B cell (primary cell): Measurements from ENCODE around the gene CDH13. TPM values are rescaled to one million over a fixed set of nuclear protein-coding genes. Genes with fewer than 3 reads are reported as not detected.

ENCODE experiments used
- ATAC-seq: fragments of 200-7000 bp; cut with Tn5 transposase; one replicate; pipeline ENCODE4 v1.10.0; 2021; ENCODE audit warnings: low read depth, mild to moderate bottlenecking, moderate number of reproducible peaks, moderate library complexity
- CTCF ChIA-PET: fragments of 350-600 bp; sonication (Branson Sonifier 250); formaldehyde crosslinking; loops from one replicate; lab custom pipeline; 2021; ENCODE audit warnings: antibody characterized with exemption, inconsistent platforms; lab: Charles Lee
- POLR2A ChIA-PET: fragments of 350-600 bp; sonication (Branson Sonifier 250); formaldehyde crosslinking; loops from one replicate; lab custom pipeline; 2021; ENCODE audit warnings: antibody characterized with exemption; lab: Charles Lee
- DNase-seq: peaks from one replicate; pipeline ENCODE4 v3.0.0; 2013
- H2AFZ ChIP-seq: 2 replicates; pipeline ENCODE4 v1.6.1; 2012; ENCODE audit warnings: mild to moderate bottlenecking, low read depth, low read length; ENCODE audit not compliant: insufficient read depth, poor library complexity, severe bottlenecking
- H3K27ac ChIP-seq, 2 donors: 1 replicate in 1 of 2; 2 replicates in 1 of 2; pipeline ENCODE4 v1.5.1; 2012 to 2013; ENCODE audit warnings: low read length in 2 of 2, mild to moderate bottlenecking in 2 of 2, moderate library complexity in 1 of 2
- H3K27me3 ChIP-seq, 4 experiments: fragments of 200-600 bp in 1 of 4; sonication (generic) in 1 of 4; replicated peaks in 1 of 4; 1 replicate in 2 of 4; 2 replicates in 2 of 4; pipeline versions ENCODE4 v1.6.1 to v1.7.0; 2013 to 2016; ENCODE audit warnings: low read length in 3 of 4, mild to moderate bottlenecking in 2 of 4, mixed read lengths in 1 of 4, moderate library complexity in 1 of 4; ENCODE audit not compliant: insufficient read depth in 4 of 4, control insufficient read depth in 3 of 4; ENCODE audit errors: control extremely low read depth in 1 of 4
- H3K36me3 ChIP-seq, 2 experiments: replicated peaks in 1 of 2; 1 replicate in 1 of 2; 2 replicates in 1 of 2; pipeline versions ENCODE4 v1.6.1 to v1.7.1; 2013; ENCODE audit warnings: low read length in 1 of 2; ENCODE audit not compliant: insufficient read depth in 2 of 2, control insufficient read depth in 1 of 2; ENCODE audit errors: control extremely low read depth in 1 of 2, extremely low read depth in 1 of 2
- H3K4me1 ChIP-seq, 2 donors: fragments of 200-600 bp in 1 of 2; sonication (generic) in 1 of 2; 1 replicate in 1 of 2; 2 replicates in 1 of 2; pipeline versions ENCODE4 v1.5.1 to v1.6.1; 2013 to 2017; ENCODE audit warnings: low read length in 2 of 2; ENCODE audit not compliant: control insufficient read depth in 2 of 2, insufficient read depth in 2 of 2
- H3K4me2 ChIP-seq: replicated peaks from 2 replicates; pipeline ENCODE3; 2012; ENCODE audit warnings: mild to moderate bottlenecking, low read depth, low read length; ENCODE audit not compliant: poor library complexity, severe bottlenecking
- H3K4me3 ChIP-seq, 5 experiments: fragments of 200-600 bp in 1 of 5; sonication (generic) in 1 of 5; 1 replicate in 3 of 5; 2 replicates in 2 of 5; pipeline versions ENCODE4 v1.5.1 to v1.7.0; 2011 to 2016; ENCODE audit warnings: low read length in 4 of 5, mild to moderate bottlenecking in 4 of 5, low read depth in 2 of 5, control low read depth in 1 of 5, moderate library complexity in 1 of 5; ENCODE audit not compliant: insufficient read depth in 1 of 5; ENCODE audit errors: control extremely low read depth in 1 of 5, extremely low read depth in 1 of 5
- H3K79me2 ChIP-seq: fragments of 200-600 bp; sonication (generic); one replicate; pipeline ENCODE4 v1.6.0; 2016; ENCODE audit warnings: low read length; ENCODE audit not compliant: control insufficient read depth, insufficient read depth
- H3K9ac ChIP-seq: fragments of 200-600 bp; sonication (generic); 2 replicates; pipeline ENCODE4 v1.6.1; 2017; ENCODE audit warnings: mild to moderate bottlenecking, low read length, moderate library complexity
- H3K9me3 ChIP-seq, 3 donors: one replicate each; pipeline versions ENCODE4 v1.6.1 to v1.7.1; 2013; ENCODE audit warnings: low read length in 2 of 3; ENCODE audit not compliant: control insufficient read depth in 2 of 3, insufficient read depth in 1 of 3; ENCODE audit errors: control extremely low read depth in 1 of 3
- H4K20me1 ChIP-seq: 2 replicates; pipeline ENCODE4 v1.6.0; 2012; ENCODE audit warnings: mild to moderate bottlenecking, low read length; ENCODE audit not compliant: insufficient read depth, control insufficient read depth, poor library complexity, severe bottlenecking
- H3K27ac Mint-ChIP-seq: one replicate; pipeline ENCODE4 v1.8.0; 2021; ENCODE audit warnings: mixed read lengths
- H3K27me3 Mint-ChIP-seq: one replicate; pipeline ENCODE4 v1.8.0; 2021; ENCODE audit warnings: mixed read lengths
- H3K4me1 Mint-ChIP-seq: one replicate; pipeline ENCODE4 v1.8.0; 2021; ENCODE audit warnings: mixed read lengths
- H3K4me3 Mint-ChIP-seq: one replicate; pipeline ENCODE4 v1.8.0; 2021; ENCODE audit warnings: mixed read lengths
- H3K9me3 Mint-ChIP-seq: one replicate; pipeline ENCODE4 v1.8.0; 2022; ENCODE audit warnings: mixed read lengths; ENCODE audit not compliant: insufficient read depth
- CTCF ChIP-seq: fragments of 200-600 bp; IDR thresholded peaks from one replicate; pipeline ENCODE4 v1.8.0; 2022; ENCODE audit warnings: antibody characterized with exemption, mild to moderate bottlenecking
- EZH2 ChIP-seq: IDR thresholded peaks from 2 replicates; pipeline ENCODE4 v1.6.1; 2012; ENCODE audit warnings: borderline replicate concordance, low read depth, mild to moderate bottlenecking, moderate library complexity, low read length; ENCODE audit not compliant: insufficient read depth, poor library complexity, severe bottlenecking
- WGBS: methylation state at CpG from one replicate; pipeline ENCODE4 v1.1.5; 2013; ENCODE audit warnings: missing lambda C conversion rate; ENCODE audit not compliant: insufficient coverage; 5-methylcytosine and 5-hydroxymethylcytosine counted together
- intact Hi-C: fragments of 100-400 bp; cut with micrococcal nuclease; formaldehyde crosslinking; loops from one replicate; pipeline ENCODE4 v1.10.0; 2022
- polyA plus RNA-seq: library from polyadenylated mRNA; depleted of rRNA; stranded (reverse); fragments of >200 nt; gene quantifications from 2 replicates; pipeline ENCODE4 v1.2.3, GENCODE V29; 2012
- total RNA-seq, 2 donors: library from RNA; stranded (reverse); fragments of 120-200 nt in 1 of 2; gene quantifications; 1 replicate in 1 of 2; 2 replicates in 1 of 2; pipeline versions ENCODE4 v1.2.3 to v1.2.4, GENCODE V29; 2013 to 2022

The CDH13 gene
- total and polyA plus RNA-seq, 2 donors (not counting 1 experiment from before 2014, with no cell fraction given): not detected

DNA sequence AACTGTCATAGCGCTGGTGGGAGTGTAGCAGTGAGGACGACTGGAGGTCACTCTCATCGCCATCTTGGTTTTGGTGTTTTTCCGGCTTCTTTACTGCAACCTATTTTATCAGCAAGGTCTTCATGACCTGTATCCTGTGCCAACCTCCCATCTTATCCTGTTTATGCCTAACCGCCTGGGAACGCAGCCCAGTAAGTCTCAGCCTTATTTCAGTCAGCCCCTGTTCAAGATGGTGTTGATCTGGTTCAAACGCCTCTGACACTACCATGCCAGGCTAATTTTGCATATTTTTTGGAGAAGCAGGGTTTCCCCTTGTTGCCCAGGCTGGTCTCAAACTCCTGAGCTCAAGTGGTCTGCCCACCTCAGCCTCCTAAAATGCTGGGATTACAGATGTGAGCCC lies 1001.2 kb downstream of the CDH13 start:
- H3K4me3 Mint-ChIP-seq: no peak overlapping the region
- Histone ChIP-seq H3K36me3 (no peaks in the 10 kb centered on the region), H3K9ac (no peak overlapping the region), H3K4me3 (no peak overlapping the region), H3K79me2 (no peaks in the 10 kb centered on the region), H4K20me1 (no peaks in the 10 kb centered on the region), H3K4me2 (no peak overlapping the region), H3K27me3 (no peaks in the 10 kb centered on the region), H3K9me3 (no peaks in the 10 kb centered on the region), H2AFZ (no peak overlapping the region), H3K27ac (no peak overlapping the region), H3K4me1 (no peaks in the 10 kb centered on the region)
- WGBS: 94% methylated on average over 7 of the region's 7 CpGs
- ATAC-seq (no peak), DNase-seq (no peak)
- H3K4me1 Mint-ChIP-seq: no peaks in the 10 kb centered on the region
- TF ChIP-seq CTCF (no peak), EZH2 (no peak)
- ChIA-PET POLR2A (no interaction called here), CTCF (no interaction called here)
- H3K27me3 Mint-ChIP-seq: peaks cover 7% of the 10 kb centered on the region
- intact Hi-C loops: no loop called here
- H3K27ac Mint-ChIP-seq: no peak overlapping the region
- H3K9me3 Mint-ChIP-seq: no peaks in the 10 kb centered on the region

GRCh38 chr16:83629426-83629825 lies 1002.7 kb downstream of the CDH13 start:
- Histone ChIP-seq H3K9me3 (no peaks in the 10 kb centered on the region), H3K4me1 (no peaks in the 10 kb centered on the region), H3K79me2 (no peaks in the 10 kb centered on the region), H3K4me2 (no peak overlapping the region), H3K27ac (no peak overlapping the region), H3K36me3 (no peaks in the 10 kb centered on the region), H3K4me3 (no peak overlapping the region), H4K20me1 (no peaks in the 10 kb centered on the region), H3K27me3 (no peaks in the 10 kb centered on the region), H3K9ac (no peak overlapping the region), H2AFZ (no peak overlapping the region)
- ATAC-seq (no peak), DNase-seq (no peak)
- TF ChIP-seq CTCF (no peak), EZH2 (no peak)
- intact Hi-C loops: no loop called here
- CTCF ChIA-PET: no interaction called here
- Mint-ChIP-seq H3K4me3 (no peak overlapping the region), H3K9me3 (no peaks in the 10 kb centered on the region), H3K27me3 (peaks cover 7% of the 10 kb centered on the region), H3K27ac (no peak overlapping the region), H3K4me1 (no peaks in the 10 kb centered on the region)
- POLR2A ChIA-PET: no interaction called here
- 70% methylated on average over 3 of the region's 3 CpGs for WGBS
